Measurements from ENCODE around the gene PDZK1. TPM values are rescaled to one million over a fixed set of nuclear protein-coding genes. Genes with fewer than 3 reads are reported as not detected.

PDZK1 gene
- total RNA-seq, result 0.16 TPM
- long read RNA-seq, result 0 reads

- no peaks in the 10 kb centered on the region for H3K27me3 ChIP-seq (ENCODE audit: low read depth)
- no peaks in the 10 kb centered on the region for H3K9me3 ChIP-seq (replicated peaks)
- intact Hi-C loops (cut with micrococcal nuclease), result no loop called here
- H3K27ac ChIP-seq (replicated peaks), result no peak within 1 kb of the TSS
- no peak within 1 kb of the TSS for H3K4me3 ChIP-seq
- no peaks in the 10 kb centered on the region for H3K36me3 ChIP-seq
- peaks cover 3% of the 10 kb centered on the region for H3K4me1 ChIP-seq
- DNase-seq, result no peak
- no peak for TF ChIP-seq CTCF (IDR thresholded peaks at IDR 0.05; ENCODE audit: borderline replicate concordance)
Measured at GRCh38 chr1:145707183-145707867, at the start of gene PDZK1. Gene PDZK1, minus strand, starts transcription at chr1:145707368. Its CDS starts 19,347 bp downstream, at chr1:145688021.

- no peaks in the 10 kb centered on the region for H3K9me3 ChIP-seq (replicated peaks)
- no peak for TF ChIP-seq CTCF (IDR thresholded peaks at IDR 0.05; ENCODE audit: borderline replicate concordance)
- H3K4me1 ChIP-seq, result peaks cover 16% of the 10 kb centered on the region
- no peak for DNase-seq
- peaks cover 85% of the 10 kb centered on the region for H3K36me3 ChIP-seq
- H3K27me3 ChIP-seq (ENCODE audit: low read depth), result no peaks in the 10 kb centered on the region
- intact Hi-C loops (cut with micrococcal nuclease), result no loop called here
- no peak overlapping the region for H3K4me3 ChIP-seq
- no peak overlapping the region for H3K27ac ChIP-seq (replicated peaks)
Measured at GRCh38 chr1:145751491-145752037, 44.4 kb upstream of the PDZK1 start.

GRCh38 chr1:145750426-145750825 is 43.3 kb upstream of the PDZK1 start:
- no peak overlapping the region for H3K4me3 ChIP-seq
- peaks cover 12% of the 10 kb centered on the region for H3K4me1 ChIP-seq
- no peak for TF ChIP-seq CTCF (IDR thresholded peaks at IDR 0.05; ENCODE audit: borderline replicate concordance)
- DNase-seq, result no peak
- intact Hi-C loops (cut with micrococcal nuclease), result no loop called here
- H3K36me3 ChIP-seq, result peaks cover 86% of the 10 kb centered on the region
- no peaks in the 10 kb centered on the region for H3K9me3 ChIP-seq (replicated peaks)
- no peak overlapping the region for H3K27ac ChIP-seq (replicated peaks)
- H3K27me3 ChIP-seq (ENCODE audit: low read depth), result no peaks in the 10 kb centered on the region

- H3K36me3 ChIP-seq, result peaks cover 99% of the 10 kb centered on the region
- no peak for DNase-seq
- H3K4me1 ChIP-seq, result peaks cover 8% of the 10 kb centered on the region
- no peak overlapping the region for H3K27ac ChIP-seq (replicated peaks)
- H3K4me3 ChIP-seq, result no peak overlapping the region
- intact Hi-C loops (cut with micrococcal nuclease), result no loop called here
- H3K9me3 ChIP-seq (replicated peaks), result no peaks in the 10 kb centered on the region
- H3K27me3 ChIP-seq (ENCODE audit: low read depth), result no peaks in the 10 kb centered on the region
- TF ChIP-seq CTCF (IDR thresholded peaks at IDR 0.05; ENCODE audit: borderline replicate concordance), result no peak
Measured at GRCh38 chr1:145747398-145748247, 40.5 kb upstream of the PDZK1 start.

- no peak for DNase-seq
- Histone ChIP-seq H3K4me1 (no peaks in the 10 kb centered on the region), H3K4me3 (no peak overlapping the region), H3K36me3 (peaks cover 44% of the 10 kb centered on the region), H3K27me3 (ENCODE audit: low read depth) (no peaks in the 10 kb centered on the region), H3K9me3 (replicated peaks) (no peaks in the 10 kb centered on the region), H3K27ac (replicated peaks) (no peak overlapping the region)
- intact Hi-C loops (cut with micrococcal nuclease), result no loop called here
- TF ChIP-seq CTCF (IDR thresholded peaks at IDR 0.05; ENCODE audit: borderline replicate concordance), result no peak
Measured at GRCh38 chr1:145740269-145740668, 33.1 kb upstream of the PDZK1 start.
